NB4 (cell line): Measurements from ENCODE around the gene EDIL3.

ENCODE experiments used
- DNase-seq: peaks from one replicate; pipeline ENCODE4 v3.0.0; 2010; ENCODE audit warnings: low read depth
- H3K4me3 ChIP-seq: one replicate; pipeline ENCODE4 v1.5.1; 2011; ENCODE audit warnings: mild to moderate bottlenecking, low read depth, low read length, moderate library complexity
- CTCF ChIP-seq: IDR thresholded peaks from one replicate; pipeline ENCODE4 v1.5.1; 2012; ENCODE audit warnings: low read depth, low read length
- MAX ChIP-seq: IDR thresholded peaks from 2 replicates; pipeline ENCODE4 v1.6.1; 2011; ENCODE audit warnings: low read depth, low read length
- MYC ChIP-seq: IDR thresholded peaks from 2 replicates; pipeline ENCODE4 v1.6.1; 2011; ENCODE audit warnings: low read depth, low read length
- POLR2A ChIP-seq: IDR thresholded peaks from 2 replicates; pipeline ENCODE4 v1.6.1; 2011; ENCODE audit warnings: mild to moderate bottlenecking; ENCODE audit not compliant: insufficient read length; ENCODE audit errors: extremely low read depth

Gene EDIL3

GRCh38 chr5:83956386-83956785 lies 428.3 kb downstream of the EDIL3 start:
- H3K4me3 ChIP-seq = no peak overlapping the region
- DNase-seq = no peak

GRCh38 chr5:83955916-83956315 lies 428.8 kb downstream of the EDIL3 start:
- TF ChIP-seq POLR2A (no peak), MAX (no peak), CTCF (no peak)
- DNase-seq = peak; percentile 60

More at GRCh38 chr5:83956386-83956785, 428.3 kb downstream of the EDIL3 start:
- no peak for TF ChIP-seq CTCF
- TF ChIP-seq POLR2A = no peak
- TF ChIP-seq MYC = no peak
- TF ChIP-seq MAX = no peak

GRCh38 chr5:83947763-83948162 lies 436.9 kb downstream of the EDIL3 start:
- TF ChIP-seq MYC = no peak
- no peak for TF ChIP-seq MAX
- no peak for TF ChIP-seq CTCF
- TF ChIP-seq POLR2A = no peak
- H3K4me3 ChIP-seq = no peak overlapping the region
- no peak for DNase-seq

More at GRCh38 chr5:83955916-83956315, 428.8 kb downstream of the EDIL3 start:
- no peak overlapping the region for H3K4me3 ChIP-seq

- TF ChIP-seq POLR2A = no peak
- TF ChIP-seq MAX = no peak
- TF ChIP-seq MYC = no peak
- DNase-seq = no peak
- no peak overlapping the region for H3K4me3 ChIP-seq
These were observed 438.2 kb downstream of the EDIL3 start for GRCh38 chr5:83946516-83946915.

- no peak overlapping the region for H3K4me3 ChIP-seq
- DNase-seq = no peak
- TF ChIP-seq MAX (no peak), POLR2A (no peak), MYC (no peak), CTCF (no peak)
These were observed 442.5 kb downstream of the EDIL3 start for GRCh38 chr5:83942155-83942554.

GRCh38 chr5:83937837-83938236 lies 446.8 kb downstream of the EDIL3 start:
- TF ChIP-seq MYC (no peak), MAX (no peak), CTCF (no peak), POLR2A (no peak)
- DNase-seq = peak; percentile 26
- H3K4me3 ChIP-seq = no peak overlapping the region
